ENCODE data around the gene ABHD6. TPM values are rescaled to one million over a fixed set of nuclear protein-coding genes. Genes with fewer than 3 reads are reported as not detected.

Gene ABHD6
- total RNA-seq, 1 experiment from 2014 or later, result 12.7 TPM

DNA sequence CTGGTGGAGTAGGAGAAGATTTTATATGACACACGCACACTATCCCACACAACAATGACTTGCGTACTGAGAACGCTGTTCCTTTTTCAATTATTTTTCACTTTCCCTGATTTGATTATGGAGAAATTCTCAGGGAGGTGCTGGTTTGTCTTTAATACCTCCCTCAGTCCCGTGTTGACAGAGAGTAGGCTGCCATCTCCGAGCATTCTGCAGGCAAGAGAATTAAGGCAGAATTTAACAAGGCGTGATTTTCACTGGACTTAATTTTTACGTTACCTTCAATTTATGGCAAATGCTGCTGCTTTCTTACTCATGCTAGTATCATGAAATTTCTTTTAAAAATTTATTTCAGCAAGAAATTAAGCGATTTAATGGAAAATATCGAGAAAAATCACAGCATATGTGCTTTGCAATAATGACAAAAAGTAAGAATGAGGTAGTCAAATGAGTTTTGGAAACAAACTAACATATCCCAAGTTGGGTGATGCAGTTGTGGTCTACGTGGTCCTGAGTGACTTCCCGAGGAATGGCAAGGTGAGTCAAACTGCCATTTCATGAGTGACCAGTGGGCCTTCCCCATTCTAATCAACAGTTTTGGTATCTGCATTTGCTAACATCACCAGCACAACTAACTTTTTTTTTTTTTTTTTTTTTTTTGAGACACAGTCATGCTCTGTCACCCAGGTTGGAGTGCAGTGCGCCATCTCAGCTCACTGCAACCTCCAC, 43.7 kb upstream of the ABHD6 start:
- BruUV-seq (replicated peaks), result no TSS peak
- RAD21 ChIA-PET (ENCODE audit: low non-redundant PET in 1 of 2, low total read pairs in 2 of 2, uncharacterized antibody in 2 of 2, unreplicated experiment in 2 of 2), result no interaction called here
- ATAC-seq (no peak), DNase-seq (ENCODE audit: low read depth, low spot score) (no peak)
- no peaks in the 10 kb centered on the region for H3K79me2 ChIP-seq (ENCODE audit: insufficient read depth, low read length)
- no peak overlapping the region for H3K27ac ChIP-seq (ENCODE audit: low read depth, low read length)
- H3K9me3 ChIP-seq (ENCODE audit: control insufficient read depth in 1 of 2, insufficient read depth in 1 of 2, low read depth in 1 of 2, low read length in 2 of 2), result no peaks in the 10 kb centered on the region
- no peaks in the 10 kb centered on the region for H3K9me2 ChIP-seq (ENCODE audit: insufficient read depth)
- no peaks in the 10 kb centered on the region for H3K4me1 ChIP-seq (ENCODE audit: control insufficient read depth in 1 of 2, insufficient read depth in 2 of 2, low read length in 2 of 2)
- H3K27me3 ChIP-seq (ENCODE audit: insufficient read depth, low read length), result no peaks in the 10 kb centered on the region
- H2AFZ ChIP-seq (ENCODE audit: low read depth, low read length, poor library complexity, severe bottlenecking), result no peak overlapping the region
- no peak for TF ChIP-seq POLR2AphosphoS5 (IDR thresholded peaks at IDR 0.05; ENCODE audit: low read depth, low read length)
- no peak for TF ChIP-seq JUND (IDR thresholded peaks at IDR 0.05)
- TF ChIP-seq YY1 (IDR thresholded peaks at IDR 0.05; ENCODE audit: extremely low read depth, insufficient replicate concordance, low read depth, low read length), result no peak
- no peak for TF ChIP-seq RAD21 (IDR thresholded peaks at IDR 0.05; ENCODE audit: low read depth)
- no peak for TF ChIP-seq SIN3A (IDR thresholded peaks at IDR 0.05; ENCODE audit: low read depth)
- TF ChIP-seq, protein P1, sequence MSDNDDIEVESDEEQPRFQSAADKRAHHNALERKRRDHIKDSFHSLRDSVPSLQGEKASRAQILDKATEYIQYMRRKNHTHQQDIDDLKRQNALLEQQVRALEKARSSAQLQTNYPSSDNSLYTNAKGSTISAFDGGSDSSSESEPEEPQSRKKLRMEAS (IDR thresholded peaks at IDR 0.05), result no peak
- no peak for TF ChIP-seq CBX3 (IDR thresholded peaks at IDR 0.05; ENCODE audit: low read depth)
- TF ChIP-seq ZNF274 (IDR thresholded peaks at IDR 0.05; ENCODE audit: low read depth, low read length), result no peak
- no peak for TF ChIP-seq EGR1 (IDR thresholded peaks at IDR 0.05; ENCODE audit: low read depth)
- no peak for TF ChIP-seq TCF7L2 (IDR thresholded peaks at IDR 0.05; ENCODE audit: borderline replicate concordance, extremely low read depth, insufficient read depth, insufficient read length)
- TF ChIP-seq, protein P2, sequence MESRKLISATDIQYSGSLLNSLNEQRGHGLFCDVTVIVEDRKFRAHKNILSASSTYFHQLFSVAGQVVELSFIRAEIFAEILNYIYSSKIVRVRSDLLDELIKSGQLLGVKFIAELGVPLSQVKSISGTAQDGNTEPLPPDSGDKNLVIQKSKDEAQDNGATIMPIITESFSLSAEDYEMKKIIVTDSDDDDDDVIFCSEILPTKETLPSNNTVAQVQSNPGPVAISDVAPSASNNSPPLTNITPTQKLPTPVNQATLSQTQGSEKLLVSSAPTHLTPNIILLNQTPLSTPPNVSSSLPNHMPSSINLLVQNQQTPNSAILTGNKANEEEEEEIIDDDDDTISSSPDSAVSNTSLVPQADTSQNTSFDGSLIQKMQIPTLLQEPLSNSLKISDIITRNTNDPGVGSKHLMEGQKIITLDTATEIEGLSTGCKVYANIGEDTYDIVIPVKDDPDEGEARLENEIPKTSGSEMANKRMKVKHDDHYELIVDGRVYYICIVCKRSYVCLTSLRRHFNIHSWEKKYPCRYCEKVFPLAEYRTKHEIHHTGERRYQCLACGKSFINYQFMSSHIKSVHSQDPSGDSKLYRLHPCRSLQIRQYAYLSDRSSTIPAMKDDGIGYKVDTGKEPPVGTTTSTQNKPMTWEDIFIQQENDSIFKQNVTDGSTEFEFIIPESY (IDR thresholded peaks at IDR 0.05; ENCODE audit: extremely low read depth, insufficient replicate concordance, low read length), result no peak
- TF ChIP-seq ZFX (IDR thresholded peaks at IDR 0.05), result no peak
- TF ChIP-seq EZH2 (IDR thresholded peaks at IDR 0.05), result no peak
- no peak for TF ChIP-seq FOSL1 (IDR thresholded peaks at IDR 0.05; ENCODE audit: low read depth)
- no peaks in the 10 kb centered on the region for H4K20me1 ChIP-seq (ENCODE audit: insufficient read depth)
- no peak overlapping the region for H3K4me3 ChIP-seq (replicated peaks in 1 of 2; ENCODE audit: low read depth in 1 of 2, low read length in 2 of 2)
- POLR2A ChIA-PET, result no interaction called here
- no peak overlapping the region for H3K4me2 ChIP-seq (ENCODE audit: low read length)
- H3K36me3 ChIP-seq (ENCODE audit: control insufficient read depth in 1 of 2, insufficient read depth in 2 of 2, low read length in 2 of 2), result no peaks in the 10 kb centered on the region
- intact Hi-C loops (cut with micrococcal nuclease), result no loop called here
- H3K9ac ChIP-seq (ENCODE audit: low read length), result no peak overlapping the region
- CTCF ChIA-PET, result no interaction called here
